ENCODE data around the gene MYLK2. TPM values are rescaled to one million over a fixed set of nuclear protein-coding genes. Genes with fewer than 3 reads are reported as not detected.

MYLK2 gene
- total and polyA plus RNA-seq, 5 experiments from 2014 or later: not detected

DNA sequence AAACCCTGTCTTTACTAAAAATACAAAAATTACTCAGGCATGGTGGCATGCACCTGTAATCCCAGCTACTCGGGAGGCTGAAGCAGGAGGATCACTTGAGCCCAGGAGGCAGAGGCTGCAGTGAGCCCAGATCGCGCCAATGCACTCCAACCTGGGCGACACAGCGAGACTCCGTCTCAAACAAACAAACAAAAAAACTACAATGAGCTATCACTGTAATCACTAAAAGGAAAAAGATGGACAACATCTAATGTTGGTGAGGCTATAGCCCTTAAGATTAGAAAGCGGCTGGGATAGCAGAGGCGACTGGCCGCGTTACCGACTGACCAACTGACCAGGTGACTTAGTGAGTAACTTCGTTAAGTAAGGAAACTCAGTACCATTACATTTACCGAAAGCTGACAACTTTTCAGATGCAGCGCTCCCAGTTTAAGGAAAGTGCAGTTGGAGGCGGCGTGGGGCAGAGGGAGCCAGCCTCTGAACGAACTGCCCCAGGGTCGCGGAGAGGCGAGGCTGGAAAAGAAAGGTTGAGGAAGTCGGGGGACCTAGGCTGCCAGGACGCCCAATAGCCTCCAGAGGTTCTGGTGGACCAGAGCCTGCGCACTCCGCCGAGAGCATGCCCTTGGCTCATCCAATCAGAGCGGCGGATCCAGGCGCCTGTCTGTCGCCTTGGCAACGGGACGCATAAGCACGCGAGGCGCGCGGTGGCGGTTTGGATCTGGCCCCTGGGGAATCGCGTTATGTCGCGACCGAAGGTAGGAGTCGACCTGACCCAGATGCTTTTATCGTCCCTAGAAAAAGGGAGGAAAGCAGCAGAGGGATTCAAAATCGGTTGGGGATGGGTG, 60.2 kb downstream of the MYLK2 start:
- POLR2A ChIA-PET: interaction anchor here (1.0 kb wide), 1 partner anchor 73 kb away, joined by 3 read pairs; the partner anchor contains the start of gene PDRG1
- DNase-seq (peak; percentile 63 to 90 (median 70)), ATAC-seq (peak; percentile 93)
- H3K36me3 Mint-ChIP-seq: no peaks in the 10 kb centered on the region
- H3K27ac Mint-ChIP-seq: peak overlapping the region; percentile 57 to 98 (median 86)
- H3K9me3 Mint-ChIP-seq: no peaks in the 10 kb centered on the region
- H3K4me3 Mint-ChIP-seq: peak overlapping the region; percentile 88 to 97 (median 94)
- peaks cover 0 to 8% (median 1%) of the 10 kb centered on the region in 5 donors for H3K27me3 Mint-ChIP-seq
- peaks cover 9 to 14% (median 12%) of the 10 kb centered on the region in 4 donors for H3K4me1 Mint-ChIP-seq

- H3K27me3 Mint-ChIP-seq: peaks cover 0 to 8% (median under 1%) of the 10 kb centered on the region in 5 donors
- no peaks in the 10 kb centered on the region for H3K36me3 Mint-ChIP-seq
- no peak overlapping the region for H3K27ac Mint-ChIP-seq
- H3K9me3 Mint-ChIP-seq: no peaks in the 10 kb centered on the region
- POLR2A ChIA-PET: no interaction called here
- H3K4me3 Mint-ChIP-seq: no peak overlapping the region
- DNase-seq (no peak), ATAC-seq (no peak)
- peaks cover 9 to 14% (median 12%) of the 10 kb centered on the region in 4 donors for H3K4me1 Mint-ChIP-seq
Measured at GRCh38 chr20:31881945-31882344, 62.8 kb downstream of the MYLK2 start.

- Mint-ChIP-seq H3K9me3 (no peaks in the 10 kb centered on the region), H3K36me3 (no peaks in the 10 kb centered on the region), H3K27me3 (peaks cover 0 to 10% (median 1%) of the 10 kb centered on the region in 5 donors), H3K27ac (no peak overlapping the region), H3K4me3 (no peak overlapping the region), H3K4me1 (peaks cover 9 to 14% (median 12%) of the 10 kb centered on the region in 4 donors)
- ATAC-seq (no peak), DNase-seq (no peak)
- POLR2A ChIA-PET: no interaction called here
Measured at GRCh38 chr20:31883829-31884228, 64.7 kb downstream of the MYLK2 start.

Other genes with a start within 250 kb of the MYLK2 start
- gene ID1, start 214.1 kb upstream of the MYLK2 start, total RNA-seq: 1 to 10 TPM in 1 of 2 experiments, under 1 TPM in 1; 0.88 to 1.3 TPM
- gene ID1, start 214.1 kb upstream of the MYLK2 start, polyA plus RNA-seq: under 1 TPM; 0.29 to 0.87 (median 0.51) TPM
- gene COX4I2, start 181.4 kb upstream of the MYLK2 start, total RNA-seq: not detected
- gene COX4I2, start 181.4 kb upstream of the MYLK2 start, polyA plus RNA-seq: not detected
- 10 to 100 TPM; 14.8 to 17.7 TPM for gene BCL2L1, start 96.5 kb upstream of the MYLK2 start, total RNA-seq
- 10 to 100 TPM in 1 of 3 donors, 1 to 10 TPM in 2; 8.0 to 15.4 (median 8.2) TPM for gene BCL2L1, start 96.5 kb upstream of the MYLK2 start, polyA plus RNA-seq
- under 1 TPM; 0.16 to 0.22 TPM for gene TPX2, start 80.1 kb upstream of the MYLK2 start, total RNA-seq
- under 1 TPM in 2 of 3 donors, not detected in 1; 0.30 to 0.50 TPM for gene TPX2, start 80.1 kb upstream of the MYLK2 start, polyA plus RNA-seq
- not detected for gene FOXS1, start 26.2 kb downstream of the MYLK2 start, total RNA-seq
- gene FOXS1, start 26.2 kb downstream of the MYLK2 start, polyA plus RNA-seq: not detected
- not detected for gene DUSP15, start 51.2 kb downstream of the MYLK2 start, total RNA-seq
- gene DUSP15, start 51.2 kb downstream of the MYLK2 start, polyA plus RNA-seq: not detected
- gene TTLL9, start 51.3 kb downstream of the MYLK2 start, total RNA-seq: not detected
- not detected for gene TTLL9, start 51.3 kb downstream of the MYLK2 start, polyA plus RNA-seq
- gene PDRG1, start 132.7 kb downstream of the MYLK2 start, total RNA-seq: 10 to 100 TPM; 11.2 to 11.5 TPM
- 10 to 100 TPM; 13.5 to 23.6 (median 13.8) TPM for gene PDRG1, start 132.7 kb downstream of the MYLK2 start, polyA plus RNA-seq
- gene XKR7, start 148.8 kb downstream of the MYLK2 start, total RNA-seq: not detected
- gene XKR7, start 148.8 kb downstream of the MYLK2 start, polyA plus RNA-seq: not detected
- gene CCM2L, start 191.1 kb downstream of the MYLK2 start, total RNA-seq: not detected
- gene CCM2L, start 191.1 kb downstream of the MYLK2 start, polyA plus RNA-seq: not detected
- under 1 TPM; 0.71 to 0.86 TPM for gene HCK, start 232.9 kb downstream of the MYLK2 start, total RNA-seq
- under 1 TPM in 2 of 3 donors, not detected in 1; 0.24 to 0.35 TPM for gene HCK, start 232.9 kb downstream of the MYLK2 start, polyA plus RNA-seq